H1 (cell line): ENCODE results near the gene TMEM125. TPM values are rescaled to one million over a fixed set of nuclear protein-coding genes. Genes with fewer than 3 reads are reported as not detected.

Experiments used
- CTCF ChIA-PET: fragments of 300-600 bp; sonication (Branson Sonifier 250); formaldehyde crosslinking; loops from one replicate; lab custom pipeline; 2021; ENCODE audit not compliant: partially characterized antibody; lab: Charles Lee
- POLR2A ChIA-PET: fragments of 300-600 bp; sonication (Branson Sonifier 250); formaldehyde crosslinking; loops from one replicate; lab custom pipeline; 2021; ENCODE audit warnings: inconsistent platforms; ENCODE audit not compliant: partially characterized antibody; lab: Charles Lee
- DNase-seq, 2 experiments: peaks; one replicate each; pipeline versions ENCODE4 v3.0.0 to v3.0.0-alpha.2; 2010 to 2022; ENCODE audit warnings: low spot score in 2 of 2, low read depth in 1 of 2, mixed read lengths in 1 of 2
- FAIRE-seq: peaks from 2 replicates; lab custom pipeline; 2011; peaks lifted over from hg19 to GRCh38; lab: Jason Lieb, UNC
- H2AFZ ChIP-seq: 2 replicates; pipeline ENCODE4 v1.8.1; 2012; ENCODE audit warnings: low read length, inconsistent platforms
- H2AK5ac ChIP-seq: 2 replicates; pipeline ENCODE4 v1.6.1; 2013; ENCODE audit warnings: low read depth, low read length
- H2BK120ac ChIP-seq: replicated peaks from 2 replicates; pipeline ENCODE3; 2013; ENCODE audit warnings: low read depth, low read length, inconsistent platforms
- H2BK12ac ChIP-seq: 2 replicates; pipeline ENCODE4 v1.6.1; 2013; ENCODE audit warnings: low read depth, low read length
- H2BK15ac ChIP-seq: 2 replicates; pipeline ENCODE4 v1.6.1; 2013; ENCODE audit warnings: low read length
- H2BK20ac ChIP-seq: 2 replicates; pipeline ENCODE4 v1.6.1; 2013; ENCODE audit warnings: low read length
- H2BK5ac ChIP-seq: 2 replicates; pipeline ENCODE4 v1.6.1; 2013; ENCODE audit warnings: low read depth, low read length
- H3K14ac ChIP-seq: 2 replicates; pipeline ENCODE4 v1.6.1; 2013; ENCODE audit warnings: inconsistent platforms; ENCODE audit not compliant: insufficient read length
- H3K18ac ChIP-seq: 2 replicates; pipeline ENCODE4 v1.6.1; 2013; ENCODE audit warnings: low read length; ENCODE audit errors: extremely low read depth
- H3K23ac ChIP-seq: 2 replicates; pipeline ENCODE4 v1.6.1; 2013; ENCODE audit warnings: inconsistent platforms; ENCODE audit not compliant: insufficient read length
- H3K23me2 ChIP-seq: 2 replicates; pipeline ENCODE4 v1.6.1; 2013; ENCODE audit warnings: low read depth, low read length
- H3K27ac ChIP-seq: 2 replicates; pipeline ENCODE4 v1.6.1; 2011; ENCODE audit warnings: low read depth, low read length, inconsistent platforms
- H3K27me3 ChIP-seq, 4 experiments: replicated peaks in 1 of 4; 1 replicate in 1 of 4; 2 replicates in 3 of 4; pipeline versions ENCODE4 v1.6.1 to v1.8.1; 2011 to 2013; ENCODE audit warnings: low read length in 3 of 4, mild to moderate bottlenecking in 3 of 4, inconsistent platforms in 2 of 4, mixed read lengths in 2 of 4, moderate library complexity in 1 of 4; ENCODE audit not compliant: control insufficient read depth in 3 of 4, insufficient read depth in 3 of 4; ENCODE audit errors: extremely low read depth in 1 of 4
- H3K36me3 ChIP-seq, 4 experiments: 2 replicates each; pipeline versions ENCODE4 v1.6.1 to v1.8.1; 2011 to 2013; ENCODE audit warnings: mild to moderate bottlenecking in 4 of 4, low read length in 3 of 4, moderate library complexity in 2 of 4, control low read depth in 1 of 4, inconsistent platforms in 1 of 4; ENCODE audit not compliant: insufficient read depth in 4 of 4, control insufficient read depth in 2 of 4
- H3K4ac ChIP-seq: replicated peaks from 2 replicates; pipeline ENCODE3; 2013; ENCODE audit warnings: low read length, low read depth, mixed read lengths, inconsistent platforms; ENCODE audit not compliant: insufficient read length
- H3K4me1 ChIP-seq, 4 experiments: replicated peaks in 1 of 4; 1 replicate in 1 of 4; 2 replicates in 3 of 4; pipeline versions ENCODE4 v1.6.1 to v1.8.1; 2011 to 2013; ENCODE audit warnings: low read length in 3 of 4, inconsistent platforms in 2 of 4, mixed read lengths in 1 of 4; ENCODE audit not compliant: insufficient read depth in 4 of 4, control insufficient read depth in 3 of 4
- H3K4me2 ChIP-seq, 2 experiments: 2 replicates each; pipeline versions ENCODE4 v1.6.1 to v1.8.1; 2011 to 2013; ENCODE audit warnings: low read depth in 2 of 2, low read length in 2 of 2, control low read depth in 1 of 2, inconsistent platforms in 1 of 2, mild to moderate bottlenecking in 1 of 2; ENCODE audit not compliant: insufficient read depth in 1 of 2
- H3K4me3 ChIP-seq, 4 experiments: fragments of 200-600, 300-600 bp in 1 of 4; sonication (generic), shearing (Covaris generic), sonication (Bioruptor Twin) in 1 of 4; 2 replicates each; pipeline versions ENCODE4 v1.5.1 to v1.8.1; 2011 to 2016; ENCODE audit warnings: low read length in 4 of 4, low read depth in 3 of 4, control low read depth in 2 of 4, inconsistent platforms in 2 of 4, mild to moderate bottlenecking in 2 of 4, mixed read lengths in 1 of 4, moderate library complexity in 1 of 4; ENCODE audit not compliant: insufficient read depth in 2 of 4; ENCODE audit errors: extremely low read depth in 1 of 4
- H3K56ac ChIP-seq: replicated peaks from 2 replicates; pipeline ENCODE3; 2013; ENCODE audit warnings: low read depth, mild to moderate bottlenecking, mixed read lengths, low read length, inconsistent platforms; ENCODE audit not compliant: insufficient read length
- H3K79me1 ChIP-seq: 2 replicates; pipeline ENCODE4 v1.6.1; 2013; ENCODE audit warnings: low read depth, low read length, control low read depth
- H3K79me2 ChIP-seq, 2 experiments: 2 replicates each; pipeline versions ENCODE4 v1.6.1 to v1.8.1; 2012 to 2013; ENCODE audit warnings: low read length in 2 of 2, mild to moderate bottlenecking in 2 of 2, inconsistent platforms in 1 of 2; ENCODE audit not compliant: insufficient read depth in 2 of 2, control insufficient read depth in 1 of 2
- H3K9ac ChIP-seq, 4 experiments: replicated peaks in 1 of 4; 1 replicate in 1 of 4; 2 replicates in 3 of 4; pipeline versions ENCODE4 v1.6.1 to v1.8.1; 2011 to 2013; ENCODE audit warnings: low read depth in 3 of 4, low read length in 3 of 4, control low read depth in 2 of 4, mild to moderate bottlenecking in 2 of 4, moderate library complexity in 2 of 4, inconsistent platforms in 1 of 4; ENCODE audit errors: extremely low read depth in 1 of 4
- H3K9me3 ChIP-seq, 2 experiments: 2 replicates each; pipeline versions ENCODE4 v1.6.1 to v1.8.1; 2012 to 2013; ENCODE audit warnings: mild to moderate bottlenecking in 2 of 2, moderate library complexity in 2 of 2, control low read depth in 1 of 2, inconsistent platforms in 1 of 2, low read depth in 1 of 2, low read length in 1 of 2, mixed read lengths in 1 of 2; ENCODE audit not compliant: insufficient read depth in 2 of 2
- H4K20me1 ChIP-seq, 2 experiments: replicated peaks in 1 of 2; 2 replicates each; pipeline versions ENCODE3 to v1.8.1; 2011 to 2013; ENCODE audit warnings: inconsistent platforms in 2 of 2, low read length in 2 of 2, mild to moderate bottlenecking in 1 of 2; ENCODE audit not compliant: insufficient read depth in 2 of 2, control insufficient read depth in 1 of 2
- H4K5ac ChIP-seq: 2 replicates; pipeline ENCODE4 v1.6.1; 2013; ENCODE audit warnings: low read length, low read depth, mixed read lengths, inconsistent platforms; ENCODE audit not compliant: insufficient read length
- H4K8ac ChIP-seq: 2 replicates; pipeline ENCODE4 v1.8.0; 2013; ENCODE audit warnings: mild to moderate bottlenecking, moderate library complexity, low read length, inconsistent platforms; ENCODE audit not compliant: insufficient read depth; ENCODE audit errors: extremely low read depth
- H4K91ac ChIP-seq: replicated peaks from 2 replicates; pipeline ENCODE3; 2013; ENCODE audit warnings: low read length, mixed read lengths, inconsistent platforms; ENCODE audit not compliant: insufficient read length
- BCL11A ChIP-seq, 2 experiments: IDR thresholded peaks; one replicate each; pipeline ENCODE4 v1.6.1; 2011; ENCODE audit warnings: low read depth in 2 of 2, low read length in 2 of 2, mild to moderate bottlenecking in 2 of 2
- GABPA ChIP-seq: IDR thresholded peaks from 2 replicates; pipeline ENCODE4 v1.6.1; 2011; ENCODE audit warnings: mild to moderate bottlenecking, low read length, moderate library complexity, borderline replicate concordance; ENCODE audit not compliant: insufficient read depth
- GTF2F1 ChIP-seq: IDR thresholded peaks from 2 replicates; pipeline ENCODE4 v1.6.1; 2012; ENCODE audit warnings: low read depth, low read length, improper control_type of control experiment, borderline replicate concordance
- KDM5A ChIP-seq: fragments of 200-600 bp; IDR thresholded peaks from 2 replicates; pipeline ENCODE4 v1.7.1; 2012; ENCODE audit warnings: mild to moderate bottlenecking, low read length, inconsistent platforms, mixed read lengths
- RAD21 ChIP-seq, 2 experiments: IDR thresholded peaks in 1 of 2; conservative IDR thresholded peaks in 1 of 2; 2 replicates each; pipeline ENCODE4 v1.6.1; 2011; ENCODE audit warnings: low read depth in 2 of 2, low read length in 2 of 2, improper control_type of control experiment in 1 of 2, inconsistent platforms in 1 of 2, mild to moderate bottlenecking in 1 of 2, moderate library complexity in 1 of 2
- RFX5 ChIP-seq: IDR thresholded peaks from 2 replicates; pipeline ENCODE4 v1.6.1; 2011; ENCODE audit warnings: low read depth, low read length, improper control_type of control experiment, borderline replicate concordance
- SIN3A ChIP-seq, 2 experiments: IDR thresholded peaks in 1 of 2; conservative IDR thresholded peaks in 1 of 2; 2 replicates each; pipeline ENCODE4 v1.6.1; 2011 to 2012; ENCODE audit warnings: low read length in 2 of 2, improper control_type of control experiment in 1 of 2, low read depth in 1 of 2, mild to moderate bottlenecking in 1 of 2
- SP1 ChIP-seq: IDR thresholded peaks from 2 replicates; pipeline ENCODE4 v1.6.1; 2011; ENCODE audit warnings: low read depth, low read length
- WGBS, 2 experiments: shearing (Covaris generic) in 1 of 2; methylation state at CpG; one replicate each; pipeline versions ENCODE4 v1.1.6 to v1.1.7; 2013 to 2015; ENCODE audit warnings: low lambda C conversion rate in 2 of 2, mixed read lengths in 2 of 2, inconsistent platforms in 1 of 2, low coverage in 1 of 2, missing lambda C conversion rate in 1 of 2; ENCODE audit not compliant: insufficient replicate concordance in 2 of 2, insufficient coverage in 1 of 2, insufficient read length in 1 of 2; ENCODE audit errors: extremely low coverage in 1 of 2, missing lambda C conversion rate in 1 of 2; 5-methylcytosine and 5-hydroxymethylcytosine counted together
- polyA plus RNA-seq, 7 experiments: library from polyadenylated mRNA; depleted of rRNA in 3 of 7; stranded (reverse) in 5 of 7; unstranded in 2 of 7; fragments of >200 nt in 5 of 7; fragments of 200-250 nt in 2 of 7; gene quantifications; 1 replicate in 5 of 7; 2 replicates in 1 of 7; 4 replicates in 1 of 7; pipeline versions ENCODE4 v1.2.1 to v1.2.3, GENCODE V29; 2011 to 2013; ENCODE audit warnings: missing spikeins in 2 of 7, mixed read lengths in 2 of 7
- total RNA-seq: library from RNA; stranded (reverse); fragmentation: NEBNext Ultra II Directional; extraction: Animal tissue kit (Norgen Biotek cat#: 25700); gene quantifications from 2 replicates; pipeline ENCODE4 v1.2.1, GENCODE V29; 2021
- TF ChIP-seq, protein P1 (sequence below), 3 experiments: IDR thresholded peaks; 1 replicate in 2 of 3; 2 replicates in 1 of 3; pipeline versions ENCODE4 v1.5.1 to v1.6.1; 2011; ENCODE audit warnings: low read length in 3 of 3, mild to moderate bottlenecking in 3 of 3, inconsistent platforms in 2 of 3, low read depth in 1 of 3, moderate library complexity in 1 of 3; ENCODE audit not compliant: insufficient read depth in 1 of 3; ENCODE audit errors: control extremely low read depth in 1 of 3

The TMEM125 gene
- total and polyA plus RNA-seq, 2 of the 8 experiments (the other 6 are each of a cell fraction or from before 2014, with no cell fraction given), result 26.5 to 46.7 TPM

DNA sequence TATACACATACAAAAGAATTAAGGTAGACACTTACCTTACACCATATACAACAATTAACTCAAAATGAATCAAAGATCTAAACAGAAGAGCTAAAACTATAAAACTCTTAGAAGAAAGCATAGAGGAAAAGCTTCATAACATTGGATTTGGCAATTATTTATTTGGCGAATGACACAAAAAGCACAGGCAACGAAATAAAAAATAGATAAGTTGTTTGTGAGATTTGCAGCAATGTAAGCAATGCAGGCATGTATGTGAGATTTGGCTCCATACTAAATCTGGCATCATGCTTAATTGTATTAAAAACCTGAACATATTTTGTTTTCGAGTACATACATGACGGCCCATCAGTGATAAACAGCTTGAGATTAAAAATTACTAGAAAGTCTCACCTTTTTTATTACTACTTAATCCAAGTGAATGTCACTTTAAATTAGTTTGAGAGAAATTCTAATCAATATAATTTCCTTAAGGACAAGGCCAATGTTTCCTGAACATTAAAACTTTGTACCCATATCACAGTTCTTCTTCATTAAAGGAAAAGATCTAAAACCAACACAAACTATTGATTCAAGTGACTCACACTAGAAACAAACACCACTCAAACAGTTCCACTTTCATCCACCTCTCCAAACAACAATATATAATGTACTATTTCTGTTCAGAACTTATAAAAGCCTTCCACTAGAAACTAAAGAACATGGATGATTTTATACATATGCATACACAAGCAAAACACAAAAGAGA, 23.1 kb upstream of the TMEM125 start:
- Histone ChIP-seq H4K8ac (no peak overlapping the region), H3K56ac (no peak overlapping the region), H3K23me2 (no peaks in the 10 kb centered on the region), H2BK12ac (no peak overlapping the region), H3K9ac (no peak overlapping the region), H2BK120ac (no peak overlapping the region), H3K79me1 (no peaks in the 10 kb centered on the region), H3K36me3 (no peaks in the 10 kb centered on the region), H3K23ac (no peak overlapping the region), H3K27me3 (no peaks in the 10 kb centered on the region), H4K5ac (no peak overlapping the region), H3K4me3 (no peak overlapping the region), H3K27ac (no peak overlapping the region), H3K14ac (no peak overlapping the region), H3K4ac (no peak overlapping the region), H2BK20ac (no peak overlapping the region), H3K79me2 (no peaks in the 10 kb centered on the region), H2AFZ (no peak overlapping the region), H2AK5ac (no peak overlapping the region), H2BK5ac (no peak overlapping the region), H3K9me3 (peaks cover 23 to 45% of the 10 kb centered on the region in 2 experiments), H3K18ac (no peak overlapping the region), H2BK15ac (no peak overlapping the region), H3K4me2 (no peak overlapping the region), H4K91ac (no peak overlapping the region), H4K20me1 (no peaks in the 10 kb centered on the region), H3K4me1 (no peaks in the 10 kb centered on the region)
- FAIRE-seq, result no peak
- CTCF ChIA-PET, result no interaction called here
- no peak for DNase-seq
- 90% methylated on average over 4 of the region's 4 CpGs; no CpG with 5 or more reads in 1 of the 2 experiments for WGBS, 2 experiments
- POLR2A ChIA-PET, result no interaction called here
- TF ChIP-seq SIN3A (conservative IDR thresholded peaks at IDR 0.05 in 1 of 2, IDR thresholded peaks at IDR 0.05 in 1 of 2; ENCODE audit: low read depth in 1 of 2, low read length in 2 of 2), result no peak
- TF ChIP-seq GTF2F1, result no peak
- TF ChIP-seq, protein P1, sequence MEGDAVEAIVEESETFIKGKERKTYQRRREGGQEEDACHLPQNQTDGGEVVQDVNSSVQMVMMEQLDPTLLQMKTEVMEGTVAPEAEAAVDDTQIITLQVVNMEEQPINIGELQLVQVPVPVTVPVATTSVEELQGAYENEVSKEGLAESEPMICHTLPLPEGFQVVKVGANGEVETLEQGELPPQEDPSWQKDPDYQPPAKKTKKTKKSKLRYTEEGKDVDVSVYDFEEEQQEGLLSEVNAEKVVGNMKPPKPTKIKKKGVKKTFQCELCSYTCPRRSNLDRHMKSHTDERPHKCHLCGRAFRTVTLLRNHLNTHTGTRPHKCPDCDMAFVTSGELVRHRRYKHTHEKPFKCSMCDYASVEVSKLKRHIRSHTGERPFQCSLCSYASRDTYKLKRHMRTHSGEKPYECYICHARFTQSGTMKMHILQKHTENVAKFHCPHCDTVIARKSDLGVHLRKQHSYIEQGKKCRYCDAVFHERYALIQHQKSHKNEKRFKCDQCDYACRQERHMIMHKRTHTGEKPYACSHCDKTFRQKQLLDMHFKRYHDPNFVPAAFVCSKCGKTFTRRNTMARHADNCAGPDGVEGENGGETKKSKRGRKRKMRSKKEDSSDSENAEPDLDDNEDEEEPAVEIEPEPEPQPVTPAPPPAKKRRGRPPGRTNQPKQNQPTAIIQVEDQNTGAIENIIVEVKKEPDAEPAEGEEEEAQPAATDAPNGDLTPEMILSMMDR (IDR thresholded peaks at IDR 0.05; ENCODE audit: control extremely low read depth in 1 of 3, insufficient read depth in 1 of 3, low read depth in 1 of 3, low read length in 3 of 3), result no peak
- TF ChIP-seq RAD21 (IDR thresholded peaks at IDR 0.05 in 1 of 2, conservative IDR thresholded peaks at IDR 0.05 in 1 of 2; ENCODE audit: low read depth in 2 of 2, low read length in 2 of 2), result no peak
- TF ChIP-seq KDM5A, result no peak
- TF ChIP-seq BCL11A (IDR thresholded peaks at IDR 0.05; ENCODE audit: low read depth in 2 of 2, low read length in 2 of 2), result no peak
- no peak for TF ChIP-seq RFX5
- no peak for TF ChIP-seq GABPA
- TF ChIP-seq SP1, result no peak
